ENCODE results near the gene MED15.
"Not testable (repeated sequence)": the region's sequence is repeated elsewhere in the genome, so short reads cannot be mapped to it uniquely, and the experiment has no call there.

The MED15 gene

GRCh38 chr22:20606041-20606783 is 98.8 kb downstream of the MED15 start:
- DNase-seq = peak; percentile 88

- DNase-seq = no peak
Measured at GRCh38 chr22:20606784-20607128, 99.3 kb downstream of the MED15 start.

- no peak for DNase-seq
Measured at GRCh38 chr22:20607157-20607907, 99.9 kb downstream of the MED15 start.

- no peak for DNase-seq
Measured at GRCh38 chr22:20610243-20610686, 102.9 kb downstream of the MED15 start.

- no peak for DNase-seq
Measured at GRCh38 chr22:20610757-20611156, 103.3 kb downstream of the MED15 start.

- DNase-seq = no peak
Measured at GRCh38 chr22:20611418-20611817, 104.0 kb downstream of the MED15 start.

- DNase-seq = no peak
Measured at GRCh38 chr22:20613301-20613700, 105.9 kb downstream of the MED15 start.

- no peak for DNase-seq
Measured at GRCh38 chr22:20615021-20615420, 107.6 kb downstream of the MED15 start.

GRCh38 chr22:20615533-20616450 is 108.4 kb downstream of the MED15 start:
- DNase-seq = no peak

- DNase-seq = no peak
Measured at GRCh38 chr22:20616451-20617043, 109.1 kb downstream of the MED15 start.

GRCh38 chr22:20618488-20618887 is 111.1 kb downstream of the MED15 start:
- DNase-seq = no peak

GRCh38 chr22:20619045-20619892 is 111.9 kb downstream of the MED15 start:
- DNase-seq = no peak

- not testable (repeated sequence) for DNase-seq
Measured at GRCh38 chr22:20619893-20620194, 112.4 kb downstream of the MED15 start.

- DNase-seq = no peak
Measured at GRCh38 chr22:20621162-20621561, 113.8 kb downstream of the MED15 start.

- no peak for DNase-seq
Measured at GRCh38 chr22:20622650-20623339, 115.4 kb downstream of the MED15 start.

GRCh38 chr22:20624161-20624616 is 116.8 kb downstream of the MED15 start:
- no peak for DNase-seq

GRCh38 chr22:20625270-20625669 is 117.9 kb downstream of the MED15 start:
- no peak for DNase-seq

GRCh38 chr22:20626811-20627210 is 119.4 kb downstream of the MED15 start:
- DNase-seq = no peak

- no peak for DNase-seq
Measured at GRCh38 chr22:20627432-20627831, 120.0 kb downstream of the MED15 start.

GRCh38 chr22:20628081-20628939 is 120.9 kb downstream of the MED15 start:
- no peak for DNase-seq
